NCI-H1092 (cell line): ENCODE results near the gene CLEC14A.
A peak's percentile ranks its signal among the peaks of the same experiment; 100 is the strongest.

ENCODE experiments used
- DNase-seq: peaks from one replicate; lab custom pipeline; 2025; lab: John Stamatoyannopoulos, UW

The CLEC14A gene, protein sequence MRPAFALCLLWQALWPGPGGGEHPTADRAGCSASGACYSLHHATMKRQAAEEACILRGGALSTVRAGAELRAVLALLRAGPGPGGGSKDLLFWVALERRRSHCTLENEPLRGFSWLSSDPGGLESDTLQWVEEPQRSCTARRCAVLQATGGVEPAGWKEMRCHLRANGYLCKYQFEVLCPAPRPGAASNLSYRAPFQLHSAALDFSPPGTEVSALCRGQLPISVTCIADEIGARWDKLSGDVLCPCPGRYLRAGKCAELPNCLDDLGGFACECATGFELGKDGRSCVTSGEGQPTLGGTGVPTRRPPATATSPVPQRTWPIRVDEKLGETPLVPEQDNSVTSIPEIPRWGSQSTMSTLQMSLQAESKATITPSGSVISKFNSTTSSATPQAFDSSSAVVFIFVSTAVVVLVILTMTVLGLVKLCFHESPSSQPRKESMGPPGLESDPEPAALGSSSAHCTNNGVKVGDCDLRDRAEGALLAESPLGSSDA

GRCh38 chr14:38255673-38256532 is at the start of gene CLEC14A:
CLEC14A (minus strand) TSS chr14:38256093; CDS start chr14:38256022, 71 bp downstream.
- no peak for DNase-seq

GRCh38 chr14:38302966-38303365 is 47.1 kb upstream of the CLEC14A start:
- no peak for DNase-seq

DNA sequence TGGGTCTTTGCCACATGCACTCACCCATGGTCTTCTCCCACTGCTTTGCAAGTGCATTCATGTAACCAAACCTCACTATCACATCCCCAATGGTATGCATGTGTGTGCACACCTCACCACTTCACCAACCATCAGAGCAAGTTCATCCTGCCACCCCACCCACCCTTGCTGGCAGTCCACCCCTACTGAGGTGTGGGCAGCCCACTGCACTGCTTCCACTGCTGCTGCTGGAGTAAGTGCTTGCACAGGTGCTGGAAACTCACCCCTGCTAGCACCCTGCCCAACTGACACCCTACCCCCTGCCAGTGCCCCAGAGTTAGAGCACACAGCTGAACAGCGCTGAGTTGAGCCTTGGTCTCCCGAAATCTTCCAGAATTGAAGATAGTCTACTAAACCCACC is 46.1 kb upstream of the CLEC14A start:
- DNase-seq = no peak

GRCh38 chr14:38297681-38298080 is 41.8 kb upstream of the CLEC14A start:
- DNase-seq = no peak

DNA sequence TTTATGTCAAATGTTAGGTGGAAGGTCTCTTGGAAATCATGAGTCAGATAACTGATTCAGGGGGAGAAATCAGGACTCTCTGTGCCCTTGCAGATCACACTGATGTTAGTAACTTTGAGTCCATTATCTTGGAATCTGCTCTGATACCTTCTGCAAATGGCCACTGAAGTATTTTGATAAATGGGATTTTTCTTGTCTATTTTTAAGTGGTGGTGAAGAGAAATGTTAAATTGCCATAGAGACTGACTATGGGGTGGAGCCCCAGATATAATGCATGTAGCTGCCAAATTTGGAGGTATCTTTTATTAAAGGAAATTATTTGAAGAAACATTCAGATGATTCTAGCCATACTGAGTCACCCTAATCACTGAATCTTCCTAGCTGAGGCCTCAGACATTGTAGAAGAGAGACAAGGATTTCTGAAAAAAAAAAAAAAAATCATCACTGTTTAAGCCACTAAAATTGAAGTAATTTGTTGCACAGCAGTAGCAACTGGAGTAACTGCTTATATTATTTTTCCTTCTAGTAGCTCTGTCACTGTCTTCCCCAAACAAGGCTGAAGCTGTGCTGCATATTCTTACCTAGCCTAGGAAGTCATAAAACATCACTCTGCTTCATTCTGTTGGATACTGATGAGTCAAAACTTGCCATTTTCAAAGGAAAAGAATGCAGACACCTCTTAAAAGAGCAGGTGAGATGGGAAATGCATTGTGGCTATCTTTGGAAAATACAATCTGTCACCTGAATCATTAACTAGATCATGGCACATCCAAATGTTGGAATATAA is 36.0 kb upstream of the CLEC14A start:
- no peak for DNase-seq

DNA sequence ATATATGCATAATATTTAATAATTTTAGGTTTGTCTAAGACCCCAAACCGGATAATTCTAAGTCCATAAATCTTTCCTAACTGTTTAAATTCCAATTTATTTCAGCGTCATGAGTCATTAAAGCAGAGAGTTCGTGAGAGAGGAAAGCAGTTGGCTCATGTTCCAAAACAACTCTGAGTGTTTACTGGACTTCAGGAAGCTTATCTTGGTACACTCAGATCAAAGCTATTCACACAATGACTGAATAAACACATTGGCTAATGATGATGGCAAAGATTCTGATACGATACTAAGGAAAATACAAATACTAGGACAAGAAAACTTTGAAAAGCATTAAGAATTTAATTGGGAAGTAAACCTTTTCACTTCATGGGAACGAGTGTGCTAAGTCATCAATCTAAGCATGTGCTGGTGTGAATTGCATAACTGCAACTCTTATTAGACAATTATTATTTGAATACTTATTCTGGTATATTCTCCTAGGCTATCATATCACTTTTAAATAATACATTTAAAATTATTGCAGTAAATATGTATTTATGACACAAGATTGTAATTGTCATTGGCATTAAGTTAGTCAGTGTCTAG is 34.8 kb upstream of the CLEC14A start:
- no peak for DNase-seq

GRCh38 chr14:38286452-38286851 is 30.6 kb upstream of the CLEC14A start:
- DNase-seq = no peak

DNA sequence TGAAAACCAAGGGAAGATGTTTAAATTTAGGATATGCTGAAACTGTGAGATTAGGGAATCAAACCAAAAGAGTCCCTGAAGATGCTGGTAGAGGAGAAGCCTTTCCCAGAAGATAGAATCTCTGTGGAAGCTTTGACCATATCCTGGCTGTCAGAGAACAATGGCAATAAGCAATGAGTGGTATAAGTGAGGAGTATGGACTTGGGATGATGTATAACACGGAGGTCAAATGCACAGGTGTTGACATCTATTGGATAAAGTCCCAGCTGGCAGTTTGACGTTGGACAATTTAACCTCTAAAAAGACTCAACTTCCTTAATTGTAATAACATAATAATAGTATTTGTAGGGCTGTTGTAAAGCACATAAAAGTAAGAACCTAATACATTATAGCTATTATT is 30.1 kb upstream of the CLEC14A start:
- DNase-seq = no peak

- no peak for DNase-seq
Observed at GRCh38 chr14:38282936-38283335, 27.0 kb upstream of the CLEC14A start.

GRCh38 chr14:38280081-38280480 is 24.2 kb upstream of the CLEC14A start:
- no peak for DNase-seq

DNA sequence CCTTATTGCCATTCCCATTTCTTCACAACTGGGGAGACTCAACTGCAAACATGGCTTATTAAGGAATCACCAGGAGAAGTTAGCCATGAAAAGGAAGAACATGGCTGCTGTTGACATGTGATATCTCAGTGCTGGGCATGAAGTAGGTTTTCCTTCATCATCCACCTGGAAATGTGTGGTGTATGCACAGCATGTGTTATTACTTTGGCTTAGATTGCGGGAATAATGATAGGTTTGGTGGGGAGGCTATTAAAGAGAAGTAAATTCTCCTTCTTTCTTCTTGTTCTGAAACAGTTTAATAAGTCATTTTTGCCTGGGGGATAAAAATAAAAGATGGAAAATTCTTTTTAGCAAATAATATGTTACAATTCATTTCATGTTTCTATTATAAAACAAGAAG is 23.7 kb upstream of the CLEC14A start:
- no peak for DNase-seq

DNA sequence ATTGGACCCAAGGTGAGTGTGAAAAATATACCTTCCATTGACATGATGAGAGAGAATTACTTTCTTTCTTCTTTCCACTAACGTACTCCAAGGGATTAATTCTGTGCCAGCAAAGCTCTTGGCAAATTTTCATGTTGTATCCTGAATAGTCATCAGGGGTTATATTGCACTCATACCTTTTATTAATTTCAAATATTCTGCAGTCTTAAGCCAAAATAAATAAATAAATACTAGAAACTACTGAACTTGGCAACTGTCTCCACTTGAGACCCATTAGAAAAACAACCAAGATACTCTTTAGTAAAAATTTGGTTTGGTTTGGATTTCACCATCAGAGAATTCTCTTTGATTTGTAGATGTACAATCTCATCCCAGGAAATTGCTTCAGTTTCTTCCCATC is 22.1 kb upstream of the CLEC14A start:
- peak; percentile 23 for DNase-seq

GRCh38 chr14:38262844-38263243 is 7.0 kb upstream of the CLEC14A start:
- no peak for DNase-seq

DNA sequence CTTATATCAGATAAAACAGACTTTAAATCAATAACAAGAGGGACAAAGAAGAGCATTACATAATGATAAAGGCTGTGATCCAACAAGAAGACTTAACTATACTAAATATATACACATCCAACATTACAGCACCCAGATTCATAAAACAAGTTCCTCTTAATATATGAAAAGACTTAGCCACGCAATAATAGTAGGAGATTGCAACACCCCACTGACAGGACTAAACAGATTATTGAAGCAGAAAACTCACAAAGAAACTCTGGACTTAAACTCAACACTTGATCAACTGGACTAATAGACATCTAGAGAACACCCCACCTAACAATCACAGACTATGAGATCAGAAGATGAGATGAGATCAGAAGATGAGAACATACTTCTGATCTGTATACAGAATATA is 5.7 kb upstream of the CLEC14A start:
- DNase-seq = no peak

DNA sequence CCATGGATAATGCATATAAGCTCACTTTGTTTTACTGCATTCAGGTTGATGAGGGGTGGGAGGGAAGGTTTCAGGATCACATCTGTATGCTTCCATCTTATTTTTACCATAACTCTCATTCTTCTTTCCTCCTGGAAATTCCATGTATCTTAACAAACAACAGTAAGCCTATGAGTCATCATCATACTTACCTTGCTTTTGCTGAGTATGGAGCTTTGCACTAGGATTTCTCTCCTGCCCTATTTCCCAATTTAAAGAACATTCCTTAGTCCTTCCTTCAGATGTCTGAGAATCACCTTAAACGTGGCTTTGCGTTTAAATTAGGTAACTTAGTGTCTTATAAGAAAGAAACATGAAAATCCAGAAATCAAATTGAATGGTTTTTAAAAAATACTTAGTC is 1.6 kb upstream of the CLEC14A start:
- no peak for DNase-seq

DNA sequence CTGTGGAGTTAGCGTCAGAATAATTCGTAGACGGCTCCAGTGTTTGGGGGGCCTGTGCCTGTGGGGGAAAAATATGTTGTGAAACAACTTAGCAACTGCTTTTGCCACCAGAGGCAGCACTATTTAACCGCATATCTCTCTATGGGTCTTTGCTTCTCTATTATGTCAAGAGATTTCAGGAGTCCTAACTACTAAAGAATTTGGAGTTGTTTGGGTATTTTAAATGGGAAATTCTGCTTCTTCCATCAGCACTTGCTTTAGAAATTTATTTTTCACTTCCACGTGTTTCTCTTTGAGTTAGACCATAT is 594 bp upstream of the CLEC14A start:
- no peak for DNase-seq

DNA sequence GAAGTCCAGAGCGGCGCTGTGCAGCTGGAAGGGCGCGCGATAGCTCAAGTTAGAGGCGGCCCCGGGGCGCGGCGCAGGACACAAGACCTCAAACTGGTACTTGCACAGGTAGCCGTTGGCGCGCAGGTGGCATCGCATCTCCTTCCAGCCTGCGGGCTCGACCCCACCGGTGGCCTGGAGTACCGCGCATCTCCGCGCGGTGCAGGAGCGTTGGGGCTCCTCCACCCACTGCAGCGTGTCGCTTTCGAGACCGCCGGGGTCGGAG is 553 bp downstream of the CLEC14A start:
- DNase-seq = no peak

GRCh38 chr14:38254571-38255407 is 1.1 kb downstream of the CLEC14A start:
- DNase-seq = no peak

DNA sequence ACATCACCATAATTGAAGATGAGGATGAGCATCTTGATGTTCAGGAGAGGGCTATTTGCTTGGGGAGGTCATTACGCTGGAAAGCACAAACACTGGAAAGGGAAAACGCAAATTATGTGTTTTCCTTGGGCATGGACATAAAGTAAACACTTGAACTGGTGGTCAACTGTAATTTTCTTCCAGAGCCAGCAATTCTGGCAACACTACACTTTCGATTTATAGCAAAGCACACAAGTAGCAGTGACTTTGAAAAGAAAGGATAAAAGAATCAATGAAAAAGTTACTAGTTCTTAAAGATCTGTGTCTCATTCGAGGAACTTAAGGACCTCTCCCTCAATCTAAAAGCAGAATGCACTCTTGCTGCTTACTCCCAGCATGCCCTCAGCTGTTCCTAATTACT is 2.2 kb downstream of the CLEC14A start:
- DNase-seq = no peak

DNA sequence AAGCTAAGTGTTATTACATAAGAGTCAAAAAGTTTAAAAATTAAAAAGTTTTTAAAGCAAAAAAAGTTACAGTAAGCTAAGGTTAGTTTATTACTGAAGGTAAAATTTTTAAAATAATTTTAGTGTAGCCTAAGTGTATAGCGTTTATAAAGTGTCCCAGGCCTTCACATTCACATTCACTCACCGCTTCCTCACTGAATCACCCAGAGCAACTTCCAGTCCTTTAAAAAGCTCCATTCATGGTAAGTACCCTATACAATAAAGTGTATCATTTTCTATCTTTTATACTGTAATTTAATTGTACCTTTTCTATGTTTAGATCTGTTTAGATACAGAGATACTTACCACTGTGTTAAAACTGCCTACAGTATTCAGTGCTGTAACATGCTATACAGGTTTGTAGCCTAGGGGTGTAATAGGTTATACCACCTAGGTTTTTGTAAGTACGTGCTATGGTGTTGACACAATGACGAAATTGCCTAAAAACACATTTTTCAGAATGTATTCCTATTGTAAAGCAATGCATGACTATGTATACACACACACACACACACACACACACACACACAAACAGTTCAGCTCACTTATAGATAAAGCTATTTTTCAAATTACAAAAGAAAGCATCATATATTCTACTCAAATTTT is 3.7 kb downstream of the CLEC14A start:
- no peak for DNase-seq

- no peak for DNase-seq
Observed at GRCh38 chr14:38250331-38250730, 5.6 kb downstream of the CLEC14A start.
